Putamen (tissue), 1 donor: ENCODE measurements around the gene XCR1.
"Not testable (repeated sequence)": the region's sequence is repeated elsewhere in the genome, so short reads cannot be mapped to it uniquely, and the experiment has no call there.

ENCODE experiments used
- DNase-seq: peaks from one replicate; pipeline ENCODE4 v3.0.0-alpha.2; 2016; ENCODE audit warnings: low spot score

The XCR1 gene

GRCh38 chr3:46027021-46027705 lies at the start of gene XCR1:
XCR1 (minus strand) TSS chr3:46027483; CDS start chr3:46021947, 5,536 bp downstream.
- no peak for DNase-seq

GRCh38 chr3:46076606-46077005 lies 49.3 kb upstream of the XCR1 start:
- no peak for DNase-seq

GRCh38 chr3:46075816-46076215 lies 48.5 kb upstream of the XCR1 start:
- DNase-seq, result no peak

- DNase-seq, result no peak
Observed at GRCh38 chr3:46071222-46071858, 44.1 kb upstream of the XCR1 start.

GRCh38 chr3:46070595-46071093 lies 43.4 kb upstream of the XCR1 start:
- no peak for DNase-seq

- DNase-seq, result no peak
Observed at GRCh38 chr3:46068501-46068900, 41.2 kb upstream of the XCR1 start.

- DNase-seq, result no peak
Observed at GRCh38 chr3:46067401-46067800, 40.1 kb upstream of the XCR1 start.

GRCh38 chr3:46065750-46066256 lies 38.5 kb upstream of the XCR1 start:
- no peak for DNase-seq

GRCh38 chr3:46065294-46065705 lies 38.0 kb upstream of the XCR1 start:
- no peak for DNase-seq

- DNase-seq, result no peak
Observed at GRCh38 chr3:46062679-46063078, 35.4 kb upstream of the XCR1 start.

GRCh38 chr3:46061887-46062286 lies 34.6 kb upstream of the XCR1 start:
- no peak for DNase-seq

- DNase-seq, result no peak
Observed at GRCh38 chr3:46061108-46061720, 33.9 kb upstream of the XCR1 start.

GRCh38 chr3:46060551-46060950 lies 33.3 kb upstream of the XCR1 start:
- no peak for DNase-seq

- DNase-seq, result peak; percentile 10
Observed at GRCh38 chr3:46059432-46059831, 32.1 kb upstream of the XCR1 start.

- DNase-seq, result no peak
Observed at GRCh38 chr3:46058981-46059380, 31.7 kb upstream of the XCR1 start.

GRCh38 chr3:46057716-46058115 lies 30.4 kb upstream of the XCR1 start:
- DNase-seq, result no peak

GRCh38 chr3:46056686-46057085 lies 29.4 kb upstream of the XCR1 start:
- DNase-seq, result no peak

GRCh38 chr3:46053761-46054515 lies 26.7 kb upstream of the XCR1 start:
- not testable (repeated sequence) for DNase-seq

GRCh38 chr3:46053265-46053664 lies 26.0 kb upstream of the XCR1 start:
- DNase-seq, result not testable (repeated sequence)

- no peak for DNase-seq
Observed at GRCh38 chr3:46052531-46052930, 25.2 kb upstream of the XCR1 start.

GRCh38 chr3:46049093-46049492 lies 21.8 kb upstream of the XCR1 start:
- no peak for DNase-seq

- not testable (repeated sequence) for DNase-seq
Observed at GRCh38 chr3:46046231-46046630, 18.9 kb upstream of the XCR1 start.
